ENCODE measurements around the gene SUSD4. TPM values are rescaled to one million over a fixed set of nuclear protein-coding genes. Genes with fewer than 3 reads are reported as not detected.

SUSD4 gene
- total and polyA plus RNA-seq, 10 of the 15 experiments (the other 5 are each of a cell fraction or from before 2014, with no cell fraction given) = 0.13 to 1.1 (median 0.26) TPM; not detected in 3

DNA sequence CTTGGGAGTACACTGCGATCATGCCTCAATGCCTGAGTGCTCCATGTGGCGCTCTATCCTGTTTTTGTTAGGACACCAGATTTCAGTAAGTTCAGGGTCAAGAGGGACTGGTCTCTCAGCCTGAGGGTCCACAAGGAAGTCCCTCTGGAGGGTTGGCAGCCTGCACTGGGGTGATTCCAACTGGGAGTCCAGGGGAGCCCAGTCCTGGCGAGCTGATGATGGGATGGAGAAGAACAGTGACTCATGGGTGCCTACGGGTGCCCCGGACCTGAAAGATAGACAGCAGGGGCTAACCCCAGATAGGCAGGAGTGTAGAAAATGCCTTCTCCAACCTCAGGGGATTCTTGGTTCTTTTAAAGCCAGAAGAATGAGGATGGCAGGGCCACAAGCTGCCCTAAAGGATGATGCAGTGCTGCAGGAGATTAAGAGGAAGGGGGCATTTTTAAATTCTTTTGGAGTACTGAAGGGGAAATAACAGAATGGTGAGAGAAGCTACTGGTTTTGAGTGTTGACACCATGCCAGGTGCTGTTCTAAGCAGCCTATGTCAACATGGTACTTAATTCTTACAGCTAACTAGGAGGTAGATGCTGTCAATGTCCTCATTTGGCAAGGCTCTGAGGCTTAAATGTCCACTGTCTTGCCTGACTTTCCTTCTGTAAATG, 152.5 kb downstream of the SUSD4 start:
- in situ Hi-C loops (cut with MboI) (no loop called here), intact Hi-C loops (cut with micrococcal nuclease; ENCODE audit: unreplicated experiment) (no loop called here)
- Histone ChIP-seq H3K36me3 (ENCODE audit: control insufficient read depth in 2 of 2, insufficient read depth in 2 of 2, low read length in 1 of 2) (no peaks in the 10 kb centered on the region), H3K9me3 (replicated peaks; ENCODE audit: control insufficient read depth, insufficient read depth, low read length) (no peaks in the 10 kb centered on the region), H3K27me3 (replicated peaks in 1 of 2; ENCODE audit: control insufficient read depth in 2 of 2, insufficient read depth in 2 of 2, low read length in 1 of 2) (no peaks in the 10 kb centered on the region; a peak in 1 of 4 replicates), H3K4me3 (no peak overlapping the region), H3K27ac (ENCODE audit: control insufficient read depth, insufficient read depth) (no peak overlapping the region), H3K79me2 (ENCODE audit: control insufficient read depth, insufficient read depth, low read length) (no peaks in the 10 kb centered on the region), H2AFZ (ENCODE audit: control insufficient read depth, low read depth, low read length) (no peak overlapping the region), H3K4me1 (ENCODE audit: control insufficient read depth, insufficient read depth, low read length) (no peaks in the 10 kb centered on the region), H3K9ac (ENCODE audit: control insufficient read depth, insufficient read depth, low read length) (no peak overlapping the region), H3K4me2 (ENCODE audit: control insufficient read depth, insufficient read depth) (no peak overlapping the region), H4K20me1 (ENCODE audit: control insufficient read depth, insufficient read depth) (no peaks in the 10 kb centered on the region)
- WGBS (ENCODE audit: insufficient coverage, insufficient replicate concordance, low lambda C conversion rate, missing lambda C conversion rate) = 14% methylated on average over 5 of the region's 5 CpGs
- no peak for TF ChIP-seq NBN (IDR thresholded peaks at IDR 0.05)
- TF ChIP-seq YY1 (IDR thresholded peaks at IDR 0.05; ENCODE audit: low read depth, low read length) = no peak
- TF ChIP-seq KDM1A (IDR thresholded peaks at IDR 0.05; ENCODE audit: borderline replicate concordance) = no peak
- TF ChIP-seq BHLHE40 (IDR thresholded peaks at IDR 0.05; ENCODE audit: borderline replicate concordance in 1 of 2, low read depth in 2 of 2, low read length in 1 of 2) = no peak
- no peak for TF ChIP-seq EP300 (IDR thresholded peaks at IDR 0.05; ENCODE audit: borderline replicate concordance in 1 of 2, control insufficient read depth in 1 of 2, low read depth in 2 of 2, low read length in 2 of 2)
- TF ChIP-seq MAX (IDR thresholded peaks at IDR 0.05; ENCODE audit: low read depth, low read length) = no peak
- no peak for TF ChIP-seq MEF2A (IDR thresholded peaks at IDR 0.05; ENCODE audit: insufficient read depth, low read depth, low read length)
- TF ChIP-seq ZBED1 (IDR thresholded peaks at IDR 0.05; ENCODE audit: borderline replicate concordance) = no peak
- no peak for TF ChIP-seq ZBTB40 (IDR thresholded peaks at IDR 0.05; ENCODE audit: borderline replicate concordance)
- TF ChIP-seq JUNB (IDR thresholded peaks at IDR 0.05) = no peak
- no peak for TF ChIP-seq FOXM1 (IDR thresholded peaks at IDR 0.05; ENCODE audit: low read depth, low read length)
- TF ChIP-seq BACH1 (IDR thresholded peaks at IDR 0.05; ENCODE audit: borderline replicate concordance) = no peak
- no peak for TF ChIP-seq EED (IDR thresholded peaks at IDR 0.05; ENCODE audit: low read depth)
- TF ChIP-seq STAT3 (IDR thresholded peaks at IDR 0.05; ENCODE audit: low read depth, low read length) = no peak
- no peak for TF ChIP-seq BCL11A (IDR thresholded peaks at IDR 0.05; ENCODE audit: low read depth, low read length)
- no peak for TF ChIP-seq DPF2 (IDR thresholded peaks at IDR 0.05)
- TF ChIP-seq SPI1 (IDR thresholded peaks at IDR 0.05; ENCODE audit: borderline replicate concordance, insufficient read depth, low read depth, low read length) = no peak
- ChIA-PET SMC1A (ENCODE audit: uncharacterized antibody, unreplicated experiment) (no interaction called here), RAD21 (ENCODE audit: unreplicated experiment) (no interaction called here), CTCF (interaction anchor here (0.9 to 1.3 kb wide), 3 partner anchors 9 to 75 kb away, joined by 3 to 4 read pairs (median 3); no protein-coding TSS in a partner anchor), POLR2A (no interaction called here)
- ATAC-seq (no peak), FAIRE-seq (no peak), DNase-seq (ENCODE audit: low read depth, low spot score) (no peak)
- no TSS peak for BruUV-seq (replicated peaks)

Data from GM12878 (cell line).